ENCODE data around the gene PNMA8A.

Gene PNMA8A

DNA sequence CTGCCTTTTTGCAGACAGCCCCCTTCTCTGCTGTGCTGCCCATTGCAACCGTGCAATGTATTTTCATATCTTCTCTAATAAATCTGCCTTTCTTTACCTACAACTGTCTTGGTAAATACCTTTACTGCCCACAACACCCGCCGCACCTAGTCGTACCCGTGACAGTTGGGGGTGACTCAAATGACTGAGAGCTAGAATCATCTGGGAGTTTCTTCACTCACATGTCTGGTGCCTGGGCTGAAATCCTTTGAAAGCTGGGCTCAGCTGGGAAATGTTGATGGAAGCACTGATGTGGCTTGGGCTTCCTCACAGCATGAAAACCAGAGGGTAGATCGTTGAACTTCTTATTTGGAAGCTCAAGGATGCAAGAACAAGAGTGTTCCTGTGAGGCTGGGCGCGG is 2.8 kb upstream of the PNMA8A start:
- no peak for TF ChIP-seq POLR2AphosphoS5 (IDR thresholded peaks at IDR 0.05; ENCODE audit: low read depth, low read length)
- TF ChIP-seq TAF1 (IDR thresholded peaks at IDR 0.05; ENCODE audit: borderline replicate concordance, insufficient read depth, low read length) = no peak
- TF ChIP-seq FOXP2 (optimal IDR thresholded peaks at IDR 0.05; ENCODE audit: borderline replicate concordance, extremely low read depth, extremely low read length, insufficient read depth) = no peak
- TF ChIP-seq SIN3A (IDR thresholded peaks at IDR 0.05; ENCODE audit: borderline replicate concordance, insufficient read depth, low read length) = no peak
- TF ChIP-seq REST (IDR thresholded peaks at IDR 0.05; ENCODE audit: insufficient read depth in 1 of 2, low read depth in 2 of 2, low read length in 2 of 2) = no peak

DNA sequence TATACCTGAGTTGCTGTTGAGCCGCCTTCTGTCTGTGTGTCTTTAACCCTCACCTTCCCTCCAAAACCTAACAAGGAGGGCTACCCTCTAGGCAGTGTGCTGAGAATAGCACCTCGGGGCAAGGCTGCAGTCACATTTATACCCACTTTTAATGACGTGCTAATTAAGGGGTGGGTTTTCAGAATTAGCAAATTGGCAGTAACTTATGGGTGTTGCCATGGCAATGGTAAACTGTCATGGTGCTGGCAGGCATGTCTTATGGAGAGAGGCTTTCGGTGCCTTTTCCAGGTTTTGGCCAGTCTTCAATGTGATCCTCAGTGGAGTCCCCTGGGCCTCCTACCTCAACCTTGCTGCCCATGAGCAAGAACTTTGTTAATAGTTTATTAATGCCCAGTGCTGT is 1.2 kb upstream of the PNMA8A start:
- TF ChIP-seq POLR2AphosphoS5 (IDR thresholded peaks at IDR 0.05; ENCODE audit: low read depth, low read length) (no peak), TAF1 (IDR thresholded peaks at IDR 0.05; ENCODE audit: borderline replicate concordance, insufficient read depth, low read length) (no peak), SIN3A (IDR thresholded peaks at IDR 0.05; ENCODE audit: borderline replicate concordance, insufficient read depth, low read length) (no peak), FOXP2 (optimal IDR thresholded peaks at IDR 0.05; ENCODE audit: borderline replicate concordance, extremely low read depth, extremely low read length, insufficient read depth) (no peak)

DNA sequence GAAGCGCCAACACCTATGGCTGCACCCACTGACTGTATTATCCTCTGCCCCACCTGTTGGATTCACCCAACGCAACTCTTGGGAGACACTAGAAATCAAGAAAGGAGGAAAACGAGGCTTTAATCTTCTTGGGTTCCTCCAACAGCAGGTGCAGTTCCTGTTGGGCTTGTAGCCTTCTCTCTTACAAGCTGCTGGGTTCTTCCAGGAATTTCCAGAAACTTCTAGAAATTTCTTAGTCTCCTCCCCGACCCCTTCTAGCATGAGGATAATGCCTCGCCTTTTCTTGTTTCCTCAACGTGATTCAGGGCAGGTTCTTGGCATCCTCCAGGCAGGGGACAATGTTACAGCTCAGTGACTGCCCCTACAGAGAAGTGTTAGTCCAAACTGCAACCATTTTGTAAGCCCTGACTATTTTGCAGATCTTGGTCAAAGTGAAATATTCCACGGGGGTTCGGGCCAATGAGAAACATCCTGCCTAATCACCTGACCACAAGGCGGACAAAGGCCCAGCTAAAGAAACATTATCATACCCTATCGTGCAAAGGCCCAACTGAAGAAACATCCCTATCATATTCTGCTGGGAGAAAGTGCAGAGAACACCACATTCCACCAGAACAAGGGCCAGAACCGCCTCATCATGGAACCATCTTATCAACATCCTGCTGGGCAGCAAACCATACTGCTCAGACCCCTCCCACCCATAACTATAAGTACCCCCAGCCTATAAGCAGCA is 614 bp upstream of the PNMA8A start:
- TF ChIP-seq POLR2AphosphoS5 (IDR thresholded peaks at IDR 0.05; ENCODE audit: low read depth, low read length) = no peak
- no peak for TF ChIP-seq SIN3A (IDR thresholded peaks at IDR 0.05; ENCODE audit: borderline replicate concordance, insufficient read depth, low read length)
- no peak for TF ChIP-seq REST (IDR thresholded peaks at IDR 0.05; ENCODE audit: insufficient read depth in 1 of 2, low read depth in 2 of 2, low read length in 2 of 2)
- no peak for TF ChIP-seq TAF1 (IDR thresholded peaks at IDR 0.05; ENCODE audit: borderline replicate concordance, insufficient read depth, low read length)
- no peak for TF ChIP-seq FOXP2 (optimal IDR thresholded peaks at IDR 0.05; ENCODE audit: borderline replicate concordance, extremely low read depth, extremely low read length, insufficient read depth)

- TF ChIP-seq POLR2AphosphoS5 (IDR thresholded peaks at IDR 0.05; ENCODE audit: low read depth, low read length) (no peak), SIN3A (IDR thresholded peaks at IDR 0.05; ENCODE audit: borderline replicate concordance, insufficient read depth, low read length) (no peak), REST (IDR thresholded peaks at IDR 0.05; ENCODE audit: insufficient read depth in 1 of 2, low read depth in 2 of 2, low read length in 2 of 2) (no peak), FOXP2 (optimal IDR thresholded peaks at IDR 0.05; ENCODE audit: borderline replicate concordance, extremely low read depth, extremely low read length, insufficient read depth) (no peak), TAF1 (IDR thresholded peaks at IDR 0.05; ENCODE audit: borderline replicate concordance, insufficient read depth, low read length) (no peak)
Measured at GRCh38 chr19:46470376-46470775, 987 bp downstream of the PNMA8A start.

GRCh38 chr19:46469541-46470185 is 1.7 kb downstream of the PNMA8A start:
- TF ChIP-seq SIN3A (IDR thresholded peaks at IDR 0.05; ENCODE audit: borderline replicate concordance, insufficient read depth, low read length) (no peak), FOXP2 (optimal IDR thresholded peaks at IDR 0.05; ENCODE audit: borderline replicate concordance, extremely low read depth, extremely low read length, insufficient read depth) (no peak), REST (IDR thresholded peaks at IDR 0.05; ENCODE audit: insufficient read depth in 1 of 2, low read depth in 2 of 2, low read length in 2 of 2) (no peak), POLR2AphosphoS5 (IDR thresholded peaks at IDR 0.05; ENCODE audit: low read depth, low read length) (no peak)
